GM13976 (cell line): Measurements from ENCODE around the gene EIF2B2.

Source experiments
- DNase-seq: peaks from one replicate; pipeline ENCODE4 v3.0.0; 2012; ENCODE audit warnings: low spot score
- CTCF ChIP-seq: IDR thresholded peaks from 2 replicates; pipeline ENCODE4 v1.5.1; 2012; ENCODE audit warnings: borderline replicate concordance, mild to moderate bottlenecking; ENCODE audit not compliant: insufficient read depth; ENCODE audit errors: extremely low read depth, missing control alignments, control extremely low read depth
- in situ Hi-C: fragments of 300-500 bp; cut with MboI; formaldehyde crosslinking; loops from one replicate; pipeline ENCODE4 v1.12.0; 2022; ENCODE audit warnings: low sequenced_read_pairs, mixed read lengths, inconsistent platforms; ENCODE audit not compliant: unreplicated experiment

EIF2B2 gene

DNA sequence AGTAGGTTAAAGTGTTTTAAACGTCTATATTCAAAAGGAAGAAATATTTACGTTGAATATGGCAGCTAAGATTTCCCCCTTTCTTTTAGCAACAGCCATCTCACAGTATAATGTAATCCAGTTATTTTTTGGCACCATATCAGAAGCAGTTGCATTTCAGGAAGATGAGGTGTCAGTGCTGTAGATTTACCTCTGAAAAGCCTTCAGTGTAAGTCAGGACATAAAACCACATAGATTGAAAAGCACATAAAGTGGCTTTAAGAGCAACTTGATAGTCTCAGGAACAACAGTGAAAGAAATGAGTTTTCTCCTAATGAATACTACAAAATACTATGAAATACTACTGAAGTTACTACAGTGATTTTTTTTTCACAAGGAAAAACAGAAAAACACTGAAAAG is 41.6 kb downstream of the EIF2B2 start:
- no peak for DNase-seq
- in situ Hi-C loops: no loop called here

GRCh38 chr14:75044752-75045151 is 42.0 kb downstream of the EIF2B2 start:
- TF ChIP-seq CTCF: no peak
- in situ Hi-C loops: no loop called here
- no peak for DNase-seq

More for the DNA sequence above, 41.6 kb downstream of the EIF2B2 start:
- no peak for TF ChIP-seq CTCF

GRCh38 chr14:75046275-75046674 is 43.6 kb downstream of the EIF2B2 start:
- no peak for DNase-seq
- TF ChIP-seq CTCF: no peak
- in situ Hi-C loops: no loop called here

GRCh38 chr14:75046899-75047298 is 44.2 kb downstream of the EIF2B2 start:
- no peak for DNase-seq
- in situ Hi-C loops: no loop called here
- no peak for TF ChIP-seq CTCF

DNA sequence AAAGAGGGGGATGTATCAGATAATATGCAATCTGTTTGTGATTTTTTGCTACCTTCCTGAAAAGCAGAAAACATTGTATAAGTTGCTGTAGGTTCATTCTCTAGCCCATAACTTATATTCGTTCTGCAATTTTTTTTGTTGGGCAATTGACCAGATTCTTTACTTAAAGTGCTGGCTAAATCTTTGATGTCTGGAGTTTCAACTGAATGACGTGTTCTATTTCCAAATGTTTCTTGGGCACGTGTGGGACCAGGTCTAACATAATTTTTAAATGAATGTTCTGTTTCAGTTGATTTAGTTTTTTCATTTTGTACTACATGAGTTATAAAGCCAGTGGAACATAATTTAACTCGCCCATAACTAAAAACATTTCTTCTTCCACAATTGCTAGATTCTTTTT is 44.8 kb downstream of the EIF2B2 start:
- DNase-seq: no peak
- TF ChIP-seq CTCF: no peak
- in situ Hi-C loops: no loop called here

DNA sequence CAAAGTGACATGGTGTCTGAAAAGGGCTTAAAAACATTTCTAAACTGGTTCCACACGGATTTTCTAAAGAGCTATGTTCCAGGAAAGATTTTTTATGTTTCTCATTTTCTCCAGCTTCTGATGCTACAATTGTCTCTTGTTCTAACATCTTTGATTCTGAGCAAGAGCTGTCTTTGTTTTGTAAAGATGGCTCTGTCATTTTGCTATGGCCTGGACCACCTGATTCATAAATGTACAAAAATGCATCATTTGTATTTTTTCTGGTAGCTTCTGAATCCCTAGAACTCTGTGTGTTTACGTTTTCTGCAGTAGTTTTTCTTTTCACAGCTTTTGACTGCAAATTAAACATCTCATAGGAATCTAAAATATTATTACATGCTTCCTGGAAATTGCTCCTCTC is 45.4 kb downstream of the EIF2B2 start:
- in situ Hi-C loops: no loop called here
- no peak for TF ChIP-seq CTCF
- DNase-seq: no peak

DNA sequence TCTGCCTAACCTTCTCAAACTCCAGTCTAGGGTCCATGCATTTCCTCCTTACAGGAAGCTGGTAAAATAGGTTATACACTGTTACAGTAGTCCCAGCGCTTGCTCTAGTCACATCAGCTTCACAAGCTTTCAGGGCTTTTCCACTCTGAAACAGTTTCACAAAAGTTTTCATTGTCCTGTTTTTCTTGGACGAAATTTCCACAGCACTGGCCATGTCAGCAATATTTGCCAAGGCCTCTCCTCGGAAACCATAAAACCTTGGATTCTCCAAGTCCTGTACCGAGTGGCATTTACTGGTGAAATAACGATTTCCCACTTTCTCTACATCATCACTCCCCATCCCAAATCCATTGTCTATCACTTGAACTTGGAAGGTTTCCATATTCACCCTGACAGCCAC is 46.4 kb downstream of the EIF2B2 start:
- no peak for TF ChIP-seq CTCF
- no peak for DNase-seq
- in situ Hi-C loops: no loop called here
